ENCODE results near the gene STAT5A. TPM values are rescaled to one million over a fixed set of nuclear protein-coding genes. Genes with fewer than 3 reads are reported as not detected.

STAT5A gene
- total RNA-seq, 1 experiment from 2014 or later = 6.4 TPM

Other genes starting within 250 kb of the STAT5A start
- gene C17orf113, start 237.9 kb upstream of the STAT5A start, total RNA-seq (2021) = 1.0 and 1.2 TPM in 2 replicates
- 2.8 and 3.1 TPM in 2 replicates for gene ZNF385C, start 190.0 kb upstream of the STAT5A start, total RNA-seq (2021)
- gene DHX58, start 175.8 kb upstream of the STAT5A start, total RNA-seq (2021) = 3.9 and 4.5 TPM in 2 replicates
- 39.1 and 43.5 TPM in 2 replicates for gene KAT2A, start 167.1 kb upstream of the STAT5A start, total RNA-seq (2021)
- gene HSPB9, start 165.7 kb upstream of the STAT5A start, total RNA-seq (2021) = 0.15 and 0.18 TPM in 2 replicates
- 73.8 and 75.7 TPM in 2 replicates for gene RAB5C, start 133.5 kb upstream of the STAT5A start, total RNA-seq (2021)
- 0.13 TPM in 1 of 2 replicates, not detected in the other for gene KCNH4, start 107.4 kb upstream of the STAT5A start, total RNA-seq (2021)
- gene HCRT, start 103.0 kb upstream of the STAT5A start, total RNA-seq (2021) = not detected in 2 replicates
- 8.5 and 11.0 TPM in 2 replicates for gene GHDC, start 94.0 kb upstream of the STAT5A start, total RNA-seq (2021)
- gene STAT5B, start 12.1 kb upstream of the STAT5A start, total RNA-seq (2021) = 42.9 and 46.2 TPM in 2 replicates
- gene STAT3, start 99.9 kb downstream of the STAT5A start, total RNA-seq (2021) = 82.1 and 83.2 TPM in 2 replicates
- 65.2 and 70.0 TPM in 2 replicates for gene CAVIN1, start 134.8 kb downstream of the STAT5A start, total RNA-seq (2021)
- gene ATP6V0A1, start 170.4 kb downstream of the STAT5A start, total RNA-seq (2021) = 47.8 and 54.1 TPM in 2 replicates
- gene NAGLU, start 247.7 kb downstream of the STAT5A start, total RNA-seq (2021) = 20.4 and 23.5 TPM in 2 replicates